Naive thymus-derived CD4-positive, alpha-beta T cell (primary cell): ENCODE measurements around the gene DQX1. TPM values are rescaled to one million over a fixed set of nuclear protein-coding genes. Genes with fewer than 3 reads are reported as not detected.
A peak's percentile ranks its signal among the peaks of the same experiment; 100 is the strongest.
"Not testable (repeated sequence)": the region's sequence is repeated elsewhere in the genome, so short reads cannot be mapped to it uniquely, and the experiment has no call there.

ENCODE experiments used
- ATAC-seq: fragments of 150-1000 bp; cut with Tn5 transposase; 2 replicates; pipeline ENCODE4 v1.10.0; 2021; ENCODE audit warnings: mild to moderate bottlenecking, moderate library complexity
- CTCF ChIA-PET: fragments of 350-600 bp; sonication (Branson Sonifier 250); formaldehyde crosslinking; loops from one replicate; lab custom pipeline; 2021; ENCODE audit warnings: antibody characterized with exemption; lab: Charles Lee
- POLR2A ChIA-PET: fragments of 350-600 bp; sonication (Branson Sonifier 250); formaldehyde crosslinking; loops from one replicate; lab custom pipeline; 2021; ENCODE audit warnings: antibody characterized with exemption, inconsistent platforms; lab: Charles Lee
- DNase-seq, 9 donors: peaks; one replicate each; pipeline versions ENCODE4 v3.0.0 to v3.0.0-alpha.2; 2020 to 2022; ENCODE audit warnings: mixed read lengths in 1 of 9
- H3K27ac ChIP-seq: one replicate; pipeline ENCODE4 v1.7.0; 2013; ENCODE audit warnings: mild to moderate bottlenecking, low read depth, low read length, moderate library complexity
- H3K27me3 ChIP-seq, 2 donors: one replicate each; pipeline ENCODE4 v1.7.0; 2013; ENCODE audit warnings: low read length in 2 of 2, mild to moderate bottlenecking in 2 of 2, moderate library complexity in 2 of 2; ENCODE audit not compliant: control insufficient read depth in 2 of 2, insufficient read depth in 2 of 2
- H3K36me3 ChIP-seq, 3 experiments: 1 replicate in 2 of 3; 2 replicates in 1 of 3; pipeline ENCODE4 v1.7.0; 2013; ENCODE audit warnings: low read length in 3 of 3, mild to moderate bottlenecking in 3 of 3, moderate library complexity in 1 of 3; ENCODE audit not compliant: insufficient read depth in 3 of 3, control insufficient read depth in 2 of 3
- H3K4me1 ChIP-seq, 2 donors: one replicate each; pipeline ENCODE4 v1.7.0; 2013; ENCODE audit warnings: low read length in 2 of 2, mild to moderate bottlenecking in 2 of 2, moderate library complexity in 1 of 2; ENCODE audit not compliant: control insufficient read depth in 2 of 2, insufficient read depth in 2 of 2
- H3K4me3 ChIP-seq: 2 replicates; pipeline ENCODE4 v1.7.0; 2013; ENCODE audit warnings: mild to moderate bottlenecking, low read length
- H3K9me3 ChIP-seq, 3 experiments: 1 replicate in 2 of 3; 2 replicates in 1 of 3; pipeline ENCODE4 v1.7.0; 2013; ENCODE audit warnings: low read length in 3 of 3; ENCODE audit not compliant: control insufficient read depth in 2 of 3
- H3K27ac Mint-ChIP-seq, 9 donors: one replicate each; pipeline ENCODE4 v1.8.0; 2020 to 2022; ENCODE audit warnings: mixed read lengths in 9 of 9, mild to moderate bottlenecking in 8 of 9, moderate library complexity in 5 of 9, inconsistent platforms in 2 of 9
- H3K27me3 Mint-ChIP-seq, 5 donors: one replicate each; pipeline ENCODE4 v1.8.0; 2021 to 2022; ENCODE audit warnings: mixed read lengths in 5 of 5, mild to moderate bottlenecking in 1 of 5
- H3K36me3 Mint-ChIP-seq, 5 donors: one replicate each; pipeline ENCODE4 v1.8.0; 2020 to 2022; ENCODE audit warnings: mixed read lengths in 5 of 5, mild to moderate bottlenecking in 3 of 5, inconsistent platforms in 1 of 5
- H3K4me1 Mint-ChIP-seq, 7 donors: one replicate each; pipeline ENCODE4 v1.8.0; 2020 to 2022; ENCODE audit warnings: mixed read lengths in 7 of 7, mild to moderate bottlenecking in 3 of 7, inconsistent platforms in 1 of 7
- H3K4me3 Mint-ChIP-seq, 10 donors: one replicate each; pipeline ENCODE4 v1.8.0; 2020 to 2022; ENCODE audit warnings: mild to moderate bottlenecking in 10 of 10, mixed read lengths in 10 of 10, moderate library complexity in 6 of 10, inconsistent platforms in 2 of 10
- H3K9me3 Mint-ChIP-seq, 11 donors: one replicate each; pipeline ENCODE4 v1.8.0; 2020 to 2022; ENCODE audit warnings: mixed read lengths in 11 of 11, mild to moderate bottlenecking in 4 of 11, inconsistent platforms in 1 of 11, moderate library complexity in 1 of 11
- intact Hi-C, 2 donors: fragments of 100-400 bp; cut with micrococcal nuclease; formaldehyde crosslinking; loops; one replicate each; pipeline ENCODE4 v1.15.1; 2023
- polyA plus RNA-seq, 2 donors: library from polyadenylated mRNA; unstranded; fragments of 300-500 nt; fragmentation: Illumina TruSeq; gene quantifications; one replicate each; pipeline ENCODE4 v1.2.3, GENCODE V29; 2021
- total RNA-seq, 6 experiments: library from RNA in 5 of 6; stranded (reverse) in 5 of 6; gene quantifications; 1 replicate in 5 of 6; 2 replicates in 1 of 6; pipeline ENCODE4 v1.2.3 and lab custom pipeline; 2021 to 2026

Gene DQX1
- total and polyA plus RNA-seq, 7 experiments from 2014 or later = 0.13 to 0.95 (median 0.59) TPM; not detected in 2

DNA sequence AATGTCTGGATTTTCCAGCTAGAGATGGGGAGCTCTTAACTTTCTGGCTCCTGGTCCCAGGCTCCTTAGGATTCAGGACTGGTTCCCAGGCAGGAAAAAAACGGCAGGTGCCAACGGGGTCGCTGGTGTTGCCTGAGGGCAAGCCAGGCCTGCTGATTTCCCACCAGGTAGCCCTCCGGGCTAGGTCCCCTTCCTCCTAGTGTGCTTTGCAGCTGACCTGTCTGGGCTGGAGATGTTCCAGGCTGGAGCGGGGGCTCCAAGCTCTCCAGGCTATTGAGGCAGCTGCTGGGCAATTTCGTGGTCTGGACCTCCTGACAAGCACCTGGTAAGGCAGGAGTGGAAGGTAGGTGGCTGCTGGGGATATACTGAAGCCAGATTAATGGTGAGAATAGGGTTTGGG, 51.5 kb downstream of the DQX1 start:
- no peak overlapping the region for H3K27ac ChIP-seq
- peaks cover 0 to 14% (median 4%) of the 10 kb centered on the region in 3 experiments for H3K36me3 ChIP-seq
- no peak overlapping the region for H3K4me3 ChIP-seq
- Mint-ChIP-seq H3K4me1 (peaks cover 12 to 40% (median 33%) of the 10 kb centered on the region in 7 donors), H3K36me3 (peaks cover 0 to 28% (median 9%) of the 10 kb centered on the region in 5 donors), H3K4me3 (peak overlapping the region in 2 of 10 donors; percentile 48 to 88), H3K27me3 (no peaks in the 10 kb centered on the region), H3K27ac (peak overlapping the region in 2 of 9 donors; percentile 14 to 38), H3K9me3 (peaks cover 0 to 7% (median 0%) of the 10 kb centered on the region in 11 donors)
- H3K9me3 ChIP-seq = no peaks in the 10 kb centered on the region
- intact Hi-C loops = no loop called here
- DNase-seq (no peak), ATAC-seq (no peak)
- POLR2A ChIA-PET = interaction anchor here (1.3 to 6.6 kb wide), 3 partner anchors 8 to 61 kb away, joined by 5 to 177 read pairs (median 12); partner anchors contain the start of genes CCDC142, INO80B, TTC31 and WBP1
- no peaks in the 10 kb centered on the region for H3K27me3 ChIP-seq
- CTCF ChIA-PET = interaction anchor here (0.8 to 1.6 kb wide), 3 partner anchors 16 to 19 kb away, joined by 3 to 4 read pairs (median 3); partner anchors contain the start of genes INO80B and WBP1
- peaks cover 14 to 19% of the 10 kb centered on the region in 2 donors for H3K4me1 ChIP-seq

- Histone ChIP-seq H3K4me3 (peak overlapping the region; percentile 89), H3K27me3 (no peaks in the 10 kb centered on the region), H3K36me3 (peaks cover 0 to 14% (median 4%) of the 10 kb centered on the region in 3 experiments), H3K27ac (peak overlapping the region; percentile 91), H3K9me3 (no peaks in the 10 kb centered on the region), H3K4me1 (peaks cover 14 to 19% of the 10 kb centered on the region in 2 donors)
- ATAC-seq (no peak), DNase-seq (no peak)
- POLR2A ChIA-PET = interaction anchor here (0.7 to 6.6 kb wide), 12 partner anchors 9 to 114 kb away, joined by 3 to 177 read pairs (median 4); partner anchors contain the start of genes CCDC142, INO80B, PCGF1 and TTC31
- H3K4me1 Mint-ChIP-seq = peaks cover 12 to 35% (median 29%) of the 10 kb centered on the region in 7 donors
- CTCF ChIA-PET = interaction anchor here (1.0 to 2.2 kb wide), 5 partner anchors 9 to 116 kb away, joined by 3 to 15 read pairs (median 5); partner anchors contain the start of genes CCDC142, INO80B and TTC31
- H3K9me3 Mint-ChIP-seq = peaks cover 0 to 7% (median 0%) of the 10 kb centered on the region in 11 donors
- peak overlapping the region; percentile 88 to 99 (median 98) for H3K4me3 Mint-ChIP-seq
- H3K27me3 Mint-ChIP-seq = no peaks in the 10 kb centered on the region
- intact Hi-C loops = loop anchor here (1.0 kb wide), 7 partner anchors 9 to 114 kb away; partner anchors contain the start of genes AUP1 (in 2 of the 2), HTRA2 (in 2 of the 2), TTC31 (in 2 of the 2) and WBP1 (in 2 of the 2)
- H3K36me3 Mint-ChIP-seq = peaks cover 0 to 28% (median 9%) of the 10 kb centered on the region in 5 donors
- peak overlapping the region; percentile 94 to 99 (median 98) for H3K27ac Mint-ChIP-seq
These were observed 53.1 kb downstream of the DQX1 start for GRCh38 chr2:74472945-74473258.

DNA sequence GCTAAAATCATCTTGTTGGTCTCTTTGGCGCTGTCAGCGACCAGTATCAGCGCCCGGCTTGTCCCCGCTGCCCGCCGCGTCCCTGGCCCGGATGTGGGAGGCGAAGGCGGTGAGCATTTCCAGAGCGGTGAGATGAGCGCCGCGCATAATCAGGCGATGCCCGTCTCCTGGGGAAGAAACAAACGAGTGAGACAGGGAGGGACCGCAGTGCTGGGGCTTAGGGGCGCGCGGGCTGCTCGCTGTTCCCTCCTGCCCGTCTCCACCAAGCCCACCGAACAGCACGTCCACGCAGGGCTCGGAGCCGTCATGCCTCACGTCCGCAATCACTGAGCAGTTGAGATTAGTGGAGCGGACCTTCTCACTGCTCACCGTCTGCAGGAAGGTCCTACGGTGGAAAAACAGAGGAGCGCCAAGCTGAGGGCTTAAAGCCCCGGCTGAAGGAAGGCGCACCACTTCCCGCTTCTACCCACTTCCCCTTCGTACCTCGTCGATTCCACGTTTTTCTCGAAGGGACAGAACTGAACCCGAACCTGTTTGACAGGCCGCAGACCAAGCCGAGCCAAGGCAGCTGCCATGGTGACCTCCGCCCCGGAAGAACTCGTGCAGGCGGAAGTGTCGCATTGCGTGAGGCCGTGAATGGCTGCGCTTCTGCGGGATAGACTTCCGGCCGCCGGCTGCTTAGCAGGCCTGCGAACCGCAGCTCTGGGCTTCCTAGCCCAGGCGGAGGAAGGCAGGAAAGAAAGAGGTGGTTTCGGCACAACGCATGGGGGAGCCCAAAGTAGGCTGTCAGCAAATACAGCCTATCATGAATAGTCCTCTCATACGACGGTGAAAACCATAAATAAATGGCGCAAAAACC, 53.7 kb downstream of the DQX1 start, which contains the start of gene MRPL53:
TSS of gene MRPL53 (minus strand) at position 595 of the 859 bp plus-strand sequence. CDS start at position 575, 20 bp downstream.
- H3K36me3 ChIP-seq = peaks cover 0 to 14% (median 4%) of the 10 kb centered on the region in 3 experiments
- H3K9me3 Mint-ChIP-seq = peaks cover 0 to 7% (median 0%) of the 10 kb centered on the region in 11 donors
- H3K27ac ChIP-seq = peak within 1 kb of the TSS; percentile 91
- H3K27me3 ChIP-seq = no peaks in the 10 kb centered on the region
- H3K4me3 ChIP-seq = peak within 1 kb of the TSS; percentile 89
- peaks cover 0 to 24% (median 9%) of the 10 kb centered on the region in 5 donors for H3K36me3 Mint-ChIP-seq
- peaks cover 14 to 19% of the 10 kb centered on the region in 2 donors for H3K4me1 ChIP-seq
- ChIA-PET CTCF (interaction anchor here (1.0 to 2.2 kb wide), 4 partner anchors 10 to 116 kb away, joined by 3 to 15 read pairs (median 4); partner anchors contain the start of genes CCDC142, INO80B and TTC31), POLR2A (interaction anchor here (0.7 to 6.6 kb wide), 12 partner anchors 8 to 115 kb away, joined by 3 to 177 read pairs (median 4); partner anchors contain the start of genes CCDC142, INO80B, PCGF1 and TTC31)
- ATAC-seq (peak; percentile 96), DNase-seq (peak; percentile 91 to 98 (median 95))
- peak within 1 kb of the TSS; percentile 94 to 99 (median 98) for H3K27ac Mint-ChIP-seq
- H3K27me3 Mint-ChIP-seq = no peaks in the 10 kb centered on the region
- intact Hi-C loops = loop anchor here (1.0 kb wide), 7 partner anchors 8 to 115 kb away; partner anchors contain the start of genes AUP1 (in 2 of the 2), HTRA2 (in 2 of the 2), TTC31 (in 2 of the 2) and WBP1 (in 2 of the 2)
- H3K9me3 ChIP-seq = no peaks in the 10 kb centered on the region
- H3K4me3 Mint-ChIP-seq = peak within 1 kb of the TSS; percentile 88 to 99 (median 98)
- peaks cover 9 to 32% (median 29%) of the 10 kb centered on the region in 7 donors for H3K4me1 Mint-ChIP-seq

DNA sequence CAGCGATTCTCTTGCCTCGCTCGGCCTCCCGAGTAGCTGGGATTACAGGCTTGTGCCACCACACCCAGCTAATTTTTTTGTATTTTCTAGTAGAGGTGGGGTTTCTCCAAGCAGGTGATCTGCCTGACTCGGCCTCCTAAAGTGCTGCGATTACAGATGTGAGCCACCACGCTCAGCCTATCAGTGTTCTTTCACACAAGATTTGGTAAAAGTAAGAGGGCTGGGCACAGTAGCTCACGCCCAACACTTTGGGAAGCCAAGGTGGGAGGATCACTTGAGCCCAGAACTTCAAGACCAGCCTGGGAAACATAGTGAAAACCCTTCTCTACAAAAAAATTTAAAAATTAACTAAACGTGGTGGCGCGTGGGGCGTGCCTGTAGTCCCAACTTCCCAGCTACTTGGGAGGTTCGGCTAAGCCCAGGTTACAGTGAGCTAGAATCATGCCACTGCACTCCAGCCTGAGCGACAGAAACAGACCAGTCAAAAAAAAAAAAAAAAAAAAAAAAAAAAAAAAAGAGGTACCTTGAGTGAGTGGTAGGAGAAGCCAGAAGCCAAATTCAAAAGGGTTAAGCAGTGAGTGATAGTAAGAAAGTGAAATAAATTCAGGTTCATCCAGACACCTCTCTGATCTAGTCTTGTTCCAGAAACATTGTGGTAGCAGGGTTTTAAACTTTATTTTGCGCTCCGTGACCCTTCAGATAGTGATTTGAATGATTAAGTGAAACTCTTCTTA, 54.5 kb downstream of the DQX1 start:
- peak overlapping the region; percentile 88 to 99 (median 98) for H3K4me3 Mint-ChIP-seq
- H3K4me3 ChIP-seq = peak overlapping the region; percentile 89
- peak overlapping the region; percentile 94 to 99 (median 98) for H3K27ac Mint-ChIP-seq
- peak overlapping the region; percentile 91 for H3K27ac ChIP-seq
- POLR2A ChIA-PET = interaction anchor here (0.9 to 6.6 kb wide), 3 partner anchors 11 to 56 kb away, joined by 3 to 177 read pairs (median 80); partner anchors contain the start of genes CCDC142, INO80B, TTC31 and WBP1
- DNase-seq = no peak
- no peaks in the 10 kb centered on the region for H3K9me3 ChIP-seq
- H3K36me3 Mint-ChIP-seq = peaks cover 0 to 24% (median 9%) of the 10 kb centered on the region in 5 donors
- H3K36me3 ChIP-seq = peaks cover 0 to 14% (median 4%) of the 10 kb centered on the region in 3 experiments
- peaks cover 0 to 7% (median 0%) of the 10 kb centered on the region in 11 donors for H3K9me3 Mint-ChIP-seq
- ATAC-seq = no peak
- H3K27me3 Mint-ChIP-seq = no peaks in the 10 kb centered on the region
- intact Hi-C loops = loop anchor here (1.0 kb wide), 7 partner anchors 7 to 116 kb away; partner anchors contain the start of genes AUP1 (in 2 of the 2), HTRA2 (in 2 of the 2), TTC31 (in 2 of the 2) and WBP1 (in 2 of the 2)
- no peaks in the 10 kb centered on the region for H3K27me3 ChIP-seq
- H3K4me1 Mint-ChIP-seq = peaks cover 9 to 32% (median 29%) of the 10 kb centered on the region in 7 donors
- H3K4me1 ChIP-seq = peaks cover 14 to 19% of the 10 kb centered on the region in 2 donors
- CTCF ChIA-PET = no interaction called here

DNA sequence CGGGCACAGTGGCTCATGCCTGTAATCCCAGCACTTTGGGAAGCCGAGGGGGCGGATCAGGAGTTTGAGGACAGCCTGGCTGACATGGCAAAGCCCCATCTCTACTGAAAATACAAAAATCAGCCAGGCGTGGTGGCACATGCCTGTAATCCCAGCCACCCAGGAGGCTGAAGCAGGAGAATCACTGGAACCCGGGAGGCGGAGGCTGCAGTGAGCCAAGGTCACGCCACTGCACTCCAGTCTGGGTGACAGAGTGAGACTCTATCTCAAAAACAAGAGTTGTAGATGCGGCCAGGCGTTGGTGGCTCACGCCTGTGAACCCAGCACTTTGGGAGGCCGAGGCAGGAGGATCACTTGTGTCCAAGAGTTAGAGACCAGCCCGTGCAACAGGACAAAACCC, 55.3 kb downstream of the DQX1 start:
- H3K9me3 ChIP-seq, H3K27me3 ChIP-seq, H3K4me3 ChIP-seq, CTCF ChIA-PET, ATAC-seq, DNase-seq, intact Hi-C loops, H3K9me3 Mint-ChIP-seq, H3K27me3 Mint-ChIP-seq: not testable (repeated sequence)
- Mint-ChIP-seq H3K36me3 (peaks cover 0 to 23% (median 9%) of the 10 kb centered on the region in 5 donors), H3K4me1 (peaks cover 14 to 37% (median 33%) of the 10 kb centered on the region in 7 donors), H3K27ac (peak overlapping the region; percentile 55 to 91 (median 84)), H3K4me3 (peak overlapping the region; percentile 12 to 81 (median 70))
- Histone ChIP-seq H3K36me3 (peaks cover 0 to 14% (median 4%) of the 10 kb centered on the region in 3 experiments), H3K4me1 (peaks cover 14 to 19% of the 10 kb centered on the region in 2 donors), H3K27ac (peak overlapping the region; percentile 91)
- POLR2A ChIA-PET = interaction anchor here (0.9 to 6.6 kb wide), 3 partner anchors 11 to 55 kb away, joined by 3 to 177 read pairs (median 80); partner anchors contain the start of genes CCDC142, INO80B, TTC31 and WBP1
